Fibroblast of lung (primary cell): Measurements from ENCODE around the gene SMCO1. TPM values are rescaled to one million over a fixed set of nuclear protein-coding genes. Genes with fewer than 3 reads are reported as not detected.

ENCODE experiments used
- DNase-seq, 2 donors: peaks; one replicate each; pipeline versions ENCODE4 v3.0.0 to v3.0.0-alpha.2; 2010; ENCODE audit warnings: low read depth in 2 of 2
- H2AFZ ChIP-seq: 2 replicates; pipeline ENCODE4 v1.5.1; 2012; ENCODE audit warnings: low read length, control low read depth, inconsistent platforms
- H3K27ac ChIP-seq: 2 replicates; pipeline ENCODE4 v1.5.1; 2011; ENCODE audit warnings: low read length, control low read depth; ENCODE audit not compliant: insufficient read depth
- H3K27me3 ChIP-seq: 2 replicates; pipeline ENCODE4 v1.5.1; 2011; ENCODE audit warnings: mild to moderate bottlenecking, low read length; ENCODE audit not compliant: control insufficient read depth, insufficient read depth
- H3K36me3 ChIP-seq: 2 replicates; pipeline ENCODE4 v1.5.1; 2011; ENCODE audit warnings: low read length; ENCODE audit not compliant: control insufficient read depth, insufficient read depth
- H3K4me1 ChIP-seq: 2 replicates; pipeline ENCODE4 v1.5.1; 2011; ENCODE audit warnings: low read length; ENCODE audit not compliant: control insufficient read depth, insufficient read depth; ENCODE audit errors: extremely low read depth
- H3K4me2 ChIP-seq: 2 replicates; pipeline ENCODE4 v1.5.1; 2011; ENCODE audit warnings: low read length, control low read depth; ENCODE audit not compliant: insufficient read depth; ENCODE audit errors: extremely low read depth
- H3K4me3 ChIP-seq, 4 experiments: fragments of 200-600 bp in 1 of 4; sonication (generic) in 1 of 4; replicated peaks in 1 of 4; 2 replicates each; pipeline ENCODE4 v1.5.1; 2011 to 2016; ENCODE audit warnings: low read length in 4 of 4, low read depth in 3 of 4, mild to moderate bottlenecking in 3 of 4, control low read depth in 2 of 4, inconsistent platforms in 1 of 4, mixed read lengths in 1 of 4; ENCODE audit not compliant: insufficient read depth in 1 of 4; ENCODE audit errors: control extremely low read depth in 1 of 4
- H3K79me2 ChIP-seq: 2 replicates; pipeline ENCODE4 v1.5.1; 2012; ENCODE audit warnings: mild to moderate bottlenecking, low read length, inconsistent platforms; ENCODE audit not compliant: control insufficient read depth, insufficient read depth
- H3K9ac ChIP-seq: 2 replicates; pipeline ENCODE4 v1.5.1; 2011; ENCODE audit warnings: mild to moderate bottlenecking, low read length, control low read depth; ENCODE audit not compliant: insufficient read depth
- H3K9me3 ChIP-seq: 2 replicates; pipeline ENCODE4 v1.5.1; 2012; ENCODE audit warnings: low read depth, low read length; ENCODE audit not compliant: control insufficient read depth, insufficient read depth
- H4K20me1 ChIP-seq: 2 replicates; pipeline ENCODE4 v1.5.1; 2011; ENCODE audit warnings: low read length; ENCODE audit not compliant: control insufficient read depth, insufficient read depth; ENCODE audit errors: extremely low read depth
- EZH2 ChIP-seq: IDR thresholded peaks from 2 replicates; pipeline ENCODE4 v1.5.1; 2012; ENCODE audit warnings: low read length, control low read depth, mild to moderate bottlenecking; ENCODE audit errors: missing control alignments
- polyA plus RNA-seq, 2 donors: library from polyadenylated mRNA; depleted of rRNA in 1 of 2; stranded (reverse) in 1 of 2; unstranded in 1 of 2; fragments of >200 nt; gene quantifications; 2 replicates each; pipeline ENCODE4 v1.2.1, GENCODE V29; 2011 to 2012; ENCODE audit warnings: missing spikeins in 1 of 2
- total RNA-seq: library from RNA; depleted of rRNA; stranded (reverse); fragments of >200 nt; gene quantifications from 2 replicates; pipeline ENCODE4 v1.2.1, GENCODE V29; 2014
- TF ChIP-seq, protein P1 (sequence below), 2 donors: IDR thresholded peaks in 1 of 2; conservative IDR thresholded peaks in 1 of 2; 1 replicate in 1 of 2; 2 replicates in 1 of 2; pipeline ENCODE4 v1.5.1; 2011 to 2012; ENCODE audit warnings: low read length in 2 of 2, control low read depth in 1 of 2, inconsistent platforms in 1 of 2, low read depth in 1 of 2, mild to moderate bottlenecking in 1 of 2

Gene SMCO1
- total and polyA plus RNA-seq, 2 donors (not counting 1 experiment from before 2014, with no cell fraction given) = not detected

- TF ChIP-seq EZH2 = no peak
- TF ChIP-seq, protein P1, sequence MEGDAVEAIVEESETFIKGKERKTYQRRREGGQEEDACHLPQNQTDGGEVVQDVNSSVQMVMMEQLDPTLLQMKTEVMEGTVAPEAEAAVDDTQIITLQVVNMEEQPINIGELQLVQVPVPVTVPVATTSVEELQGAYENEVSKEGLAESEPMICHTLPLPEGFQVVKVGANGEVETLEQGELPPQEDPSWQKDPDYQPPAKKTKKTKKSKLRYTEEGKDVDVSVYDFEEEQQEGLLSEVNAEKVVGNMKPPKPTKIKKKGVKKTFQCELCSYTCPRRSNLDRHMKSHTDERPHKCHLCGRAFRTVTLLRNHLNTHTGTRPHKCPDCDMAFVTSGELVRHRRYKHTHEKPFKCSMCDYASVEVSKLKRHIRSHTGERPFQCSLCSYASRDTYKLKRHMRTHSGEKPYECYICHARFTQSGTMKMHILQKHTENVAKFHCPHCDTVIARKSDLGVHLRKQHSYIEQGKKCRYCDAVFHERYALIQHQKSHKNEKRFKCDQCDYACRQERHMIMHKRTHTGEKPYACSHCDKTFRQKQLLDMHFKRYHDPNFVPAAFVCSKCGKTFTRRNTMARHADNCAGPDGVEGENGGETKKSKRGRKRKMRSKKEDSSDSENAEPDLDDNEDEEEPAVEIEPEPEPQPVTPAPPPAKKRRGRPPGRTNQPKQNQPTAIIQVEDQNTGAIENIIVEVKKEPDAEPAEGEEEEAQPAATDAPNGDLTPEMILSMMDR (conservative IDR thresholded peaks at IDR 0.05 in 1 of 2, IDR thresholded peaks at IDR 0.05 in 1 of 2; ENCODE audit: low read depth in 1 of 2, low read length in 2 of 2) = no peak
- Histone ChIP-seq H3K4me2 (no peak overlapping the region), H3K4me3 (no peak overlapping the region), H3K27me3 (no peaks in the 10 kb centered on the region), H3K9me3 (no peaks in the 10 kb centered on the region), H3K9ac (no peak overlapping the region), H3K79me2 (no peaks in the 10 kb centered on the region), H3K4me1 (no peaks in the 10 kb centered on the region), H3K27ac (no peak overlapping the region), H2AFZ (no peak overlapping the region), H3K36me3 (no peaks in the 10 kb centered on the region), H4K20me1 (no peaks in the 10 kb centered on the region)
- DNase-seq = no peak
These were observed 4.6 kb upstream of the SMCO1 start for GRCh38 chr3:196519718-196520082.

- Histone ChIP-seq H4K20me1 (no peaks in the 10 kb centered on the region), H3K27me3 (no peaks in the 10 kb centered on the region), H2AFZ (no peak overlapping the region), H3K4me2 (no peak overlapping the region), H3K9ac (no peak overlapping the region), H3K9me3 (no peaks in the 10 kb centered on the region), H3K4me1 (no peaks in the 10 kb centered on the region), H3K4me3 (no peak overlapping the region), H3K27ac (no peak overlapping the region), H3K36me3 (no peaks in the 10 kb centered on the region), H3K79me2 (no peaks in the 10 kb centered on the region)
- TF ChIP-seq, protein P1 (conservative IDR thresholded peaks at IDR 0.05 in 1 of 2, IDR thresholded peaks at IDR 0.05 in 1 of 2; ENCODE audit: low read depth in 1 of 2, low read length in 2 of 2) = peak; percentile 30 to 42
- no peak for TF ChIP-seq EZH2
- DNase-seq = peak; percentile 52 to 79
These were observed 4.0 kb upstream of the SMCO1 start for GRCh38 chr3:196518966-196519717.

DNA sequence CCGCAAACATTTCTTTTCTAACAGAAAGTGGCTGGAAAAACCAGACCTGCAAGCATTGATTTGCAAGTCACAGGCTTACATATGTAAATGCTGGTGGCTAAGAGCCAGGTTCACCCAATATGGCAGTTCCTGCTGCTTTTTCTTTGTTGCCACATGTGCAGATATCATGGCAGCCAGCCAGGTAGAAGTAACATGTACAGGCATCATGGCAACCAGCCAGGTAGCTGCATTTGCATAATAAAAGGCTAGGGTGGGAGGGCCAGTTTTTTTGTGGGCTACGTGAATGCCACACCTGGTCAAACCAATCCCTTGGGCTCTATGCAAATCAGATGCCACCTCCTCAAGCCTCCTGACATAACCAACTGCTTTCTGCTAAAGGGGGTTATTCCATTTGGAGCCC is 2.8 kb upstream of the SMCO1 start:
- no peak for DNase-seq
- Histone ChIP-seq H3K9ac (no peak overlapping the region), H3K79me2 (no peaks in the 10 kb centered on the region), H3K27me3 (no peaks in the 10 kb centered on the region), H3K4me2 (no peak overlapping the region), H2AFZ (no peak overlapping the region), H3K9me3 (no peaks in the 10 kb centered on the region), H3K36me3 (no peaks in the 10 kb centered on the region), H3K4me1 (no peaks in the 10 kb centered on the region), H3K4me3 (no peak overlapping the region), H3K27ac (no peak overlapping the region), H4K20me1 (no peaks in the 10 kb centered on the region)
- TF ChIP-seq EZH2 = no peak
- TF ChIP-seq, protein P1 (conservative IDR thresholded peaks at IDR 0.05 in 1 of 2, IDR thresholded peaks at IDR 0.05 in 1 of 2; ENCODE audit: low read depth in 1 of 2, low read length in 2 of 2) = no peak
